ENCODE measurements around the gene ARFGEF3. TPM values are rescaled to one million over a fixed set of nuclear protein-coding genes. Genes with fewer than 3 reads are reported as not detected.
"Not testable (repeated sequence)": the region's sequence is repeated elsewhere in the genome, so short reads cannot be mapped to it uniquely, and the experiment has no call there.

ARFGEF3 gene
- polyA plus RNA-seq, 3 donors, result 0.45 to 5.3 (median 1.2) TPM

GRCh38 chr6:138349891-138350290, 188.2 kb downstream of the ARFGEF3 start:
- 87 to 89% (median 88%) methylated on average over 3 of the region's 3 CpGs for WGBS, 3 donors
- H3K27ac ChIP-seq (ENCODE audit: low read depth, low read length), result no peak overlapping the region

- no peak overlapping the region for H3K27ac ChIP-seq (ENCODE audit: low read depth, low read length)
- 71 to 88% (median 85%) methylated on average over 1 of the region's 1 CpG for WGBS, 3 donors
These were observed 196.2 kb downstream of the ARFGEF3 start for GRCh38 chr6:138357928-138358327.

- not testable (repeated sequence) for H3K27ac ChIP-seq (ENCODE audit: low read depth, low read length)
- 89 to 96% (median 92%) methylated on average over 8 of the region's 8 CpGs for WGBS, 3 donors
These were observed 206.9 kb downstream of the ARFGEF3 start for GRCh38 chr6:138368684-138369083.

GRCh38 chr6:138370631-138371451, 209.1 kb downstream of the ARFGEF3 start:
- H3K27ac ChIP-seq (ENCODE audit: low read depth, low read length), result no peak overlapping the region
- 62 to 85% (median 79%) methylated on average over 9 of the region's 9 CpGs for WGBS, 3 donors

GRCh38 chr6:138371452-138371711, 209.6 kb downstream of the ARFGEF3 start:
- 31 to 76% (median 74%) methylated on average over 3 of the region's 3 CpGs for WGBS, 3 donors
- no peak overlapping the region for H3K27ac ChIP-seq (ENCODE audit: low read depth, low read length)

- no peak overlapping the region for H3K27ac ChIP-seq (ENCODE audit: low read depth, low read length)
- WGBS, 3 donors, result 36 to 52% (median 38%) methylated on average over 3 of the region's 3 CpGs
These were observed 210.0 kb downstream of the ARFGEF3 start for GRCh38 chr6:138371720-138372119.

- H3K27ac ChIP-seq (ENCODE audit: low read depth, low read length), result no peak overlapping the region
These were observed 211.1 kb downstream of the ARFGEF3 start for GRCh38 chr6:138372711-138373463.

- H3K27ac ChIP-seq (ENCODE audit: low read depth, low read length), result no peak overlapping the region
These were observed 212.5 kb downstream of the ARFGEF3 start for GRCh38 chr6:138374230-138374629.

GRCh38 chr6:138374815-138375214, 213.1 kb downstream of the ARFGEF3 start:
- WGBS, 3 donors, result 91 to 94% (median 93%) methylated on average over 2 of the region's 2 CpGs
- H3K27ac ChIP-seq (ENCODE audit: low read depth, low read length), result no peak overlapping the region

- H3K27ac ChIP-seq (ENCODE audit: low read depth, low read length), result no peak overlapping the region
These were observed 215.3 kb downstream of the ARFGEF3 start for GRCh38 chr6:138377042-138377441.

- H3K27ac ChIP-seq (ENCODE audit: low read depth, low read length), result no peak within 1 kb of the TSS
- 84 to 92% (median 87%) methylated on average over 6 of the region's 6 CpGs for WGBS, 3 donors
These were observed 216.1 kb downstream of the ARFGEF3 start, which contains the start of gene SMIM28 for GRCh38 chr6:138377844-138378243. SMIM28 (plus strand) TSS chr6:138377905; CDS start chr6:138378073, 168 bp downstream.

GRCh38 chr6:138378463-138378862, 216.7 kb downstream of the ARFGEF3 start:
- WGBS, 3 donors, result 41 to 88% (median 84%) methylated on average over 4 of the region's 4 CpGs
- H3K27ac ChIP-seq (ENCODE audit: low read depth, low read length), result no peak overlapping the region

- no peak overlapping the region for H3K27ac ChIP-seq (ENCODE audit: low read depth, low read length)
- WGBS, 3 donors, result 69 to 89% (median 72%) methylated on average over 8 of the region's 8 CpGs
These were observed 220.9 kb downstream of the ARFGEF3 start for GRCh38 chr6:138382498-138383265.

GRCh38 chr6:138383776-138384175, 222.0 kb downstream of the ARFGEF3 start:
- WGBS, 3 donors, result 63 to 79% (median 66%) methylated on average over 3 of the region's 3 CpGs
- no peak overlapping the region for H3K27ac ChIP-seq (ENCODE audit: low read depth, low read length)

GRCh38 chr6:138386897-138387296, 225.2 kb downstream of the ARFGEF3 start:
- no peak overlapping the region for H3K27ac ChIP-seq (ENCODE audit: low read depth, low read length)
- WGBS, 3 donors, result 88 to 94% (median 90%) methylated on average over 3 of the region's 3 CpGs

- H3K27ac ChIP-seq (ENCODE audit: low read depth, low read length), result no peak overlapping the region
- WGBS, 3 donors, result 55 to 95% (median 92%) methylated on average over 8 of the region's 8 CpGs
These were observed 226.0 kb downstream of the ARFGEF3 start for GRCh38 chr6:138387577-138388368.

- WGBS, 3 donors, result 84 to 89% (median 89%) methylated on average over 5 of the region's 5 CpGs
- H3K27ac ChIP-seq (ENCODE audit: low read depth, low read length), result no peak overlapping the region
These were observed 227.8 kb downstream of the ARFGEF3 start for GRCh38 chr6:138389551-138389950.

All from adipose tissue (tissue), 3 donors.